WTC11 (cell line): Measurements from ENCODE around the gene NHLRC2.
"Not testable (repeated sequence)": the region's sequence is repeated elsewhere in the genome, so short reads cannot be mapped to it uniquely, and the experiment has no call there.

Experiments
- CREB1 ChIP-seq: sonication (generic); formaldehyde crosslinking; IDR thresholded peaks from 2 replicates; pipeline ENCODE4 v1.8.0; 2023; ENCODE audit warnings: mild to moderate bottlenecking, missing genetic modification reagents
- FOXJ3 ChIP-seq: sonication (generic); formaldehyde crosslinking; IDR thresholded peaks from 2 replicates; pipeline ENCODE4 v1.9.0; 2021; ENCODE audit warnings: missing genetic modification reagents, mild to moderate bottlenecking, borderline replicate concordance
- NR2C2 ChIP-seq: sonication (generic); formaldehyde crosslinking; IDR thresholded peaks from 2 replicates; pipeline ENCODE4 v1.8.0; 2022; ENCODE audit warnings: mild to moderate bottlenecking, missing genetic modification reagents
- ZBTB21 ChIP-seq: sonication (generic); formaldehyde crosslinking; IDR thresholded peaks from 2 replicates; pipeline ENCODE4 v1.8.1; 2023; ENCODE audit warnings: mild to moderate bottlenecking, missing genetic modification reagents, borderline replicate concordance
- ZNF138 ChIP-seq: sonication (generic); formaldehyde crosslinking; conservative IDR thresholded peaks from 2 replicates; pipeline ENCODE4 v1.8.1; 2022; ENCODE audit warnings: mild to moderate bottlenecking, moderate library complexity, missing genetic modification reagents
- TF ChIP-seq, protein P1 (sequence below): sonication (generic); formaldehyde crosslinking; IDR thresholded peaks from 2 replicates; pipeline ENCODE4 v1.8.0; 2023; ENCODE audit warnings: missing genetic modification reagents
- TF ChIP-seq, protein P2 (sequence below): fragments of 200-600 bp; IDR thresholded peaks from 2 replicates; pipeline ENCODE4 v1.8.0; 2022; ENCODE audit warnings: antibody characterized with exemption
- TF ChIP-seq, protein P3 (sequence below): sonication (generic); formaldehyde crosslinking; IDR thresholded peaks from 2 replicates; pipeline ENCODE4 v1.8.1; 2022; ENCODE audit warnings: low read depth, missing genetic modification reagents, borderline replicate concordance
- TF ChIP-seq, protein P4 (sequence below): sonication (generic); formaldehyde crosslinking; IDR thresholded peaks from 2 replicates; pipeline ENCODE4 v1.8.1; 2023; ENCODE audit warnings: mild to moderate bottlenecking, missing genetic modification reagents, moderate library complexity
- TF ChIP-seq, protein P5 (sequence below): sonication (generic); formaldehyde crosslinking; IDR thresholded peaks from 2 replicates; pipeline ENCODE4 v1.8.1; 2022; ENCODE audit warnings: missing genetic modification reagents, borderline replicate concordance

DNA sequence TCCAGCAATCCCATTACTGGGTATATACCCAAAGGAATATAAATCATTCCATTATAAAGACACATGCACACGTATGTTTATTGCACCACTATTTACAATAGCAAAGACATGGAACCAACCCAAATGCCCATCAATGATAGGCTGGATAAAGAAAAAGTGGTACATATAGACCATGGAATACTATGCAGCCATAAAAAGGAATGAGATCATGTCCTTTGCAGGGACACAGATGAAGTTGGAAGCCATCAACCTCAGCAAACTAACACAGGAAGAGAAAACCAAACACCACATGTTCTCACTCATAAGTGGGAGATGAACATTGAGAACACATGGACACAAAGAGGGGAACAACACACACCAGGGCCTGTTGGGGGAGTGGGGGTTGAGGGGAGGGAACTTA is 39.8 kb upstream of the NHLRC2 start:
- TF ChIP-seq, protein P1, sequence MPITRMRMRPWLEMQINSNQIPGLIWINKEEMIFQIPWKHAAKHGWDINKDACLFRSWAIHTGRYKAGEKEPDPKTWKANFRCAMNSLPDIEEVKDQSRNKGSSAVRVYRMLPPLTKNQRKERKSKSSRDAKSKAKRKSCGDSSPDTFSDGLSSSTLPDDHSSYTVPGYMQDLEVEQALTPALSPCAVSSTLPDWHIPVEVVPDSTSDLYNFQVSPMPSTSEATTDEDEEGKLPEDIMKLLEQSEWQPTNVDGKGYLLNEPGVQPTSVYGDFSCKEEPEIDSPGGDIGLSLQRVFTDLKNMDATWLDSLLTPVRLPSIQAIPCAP (CRISPR knock-in tag), result not testable (repeated sequence)
- TF ChIP-seq, protein P2, sequence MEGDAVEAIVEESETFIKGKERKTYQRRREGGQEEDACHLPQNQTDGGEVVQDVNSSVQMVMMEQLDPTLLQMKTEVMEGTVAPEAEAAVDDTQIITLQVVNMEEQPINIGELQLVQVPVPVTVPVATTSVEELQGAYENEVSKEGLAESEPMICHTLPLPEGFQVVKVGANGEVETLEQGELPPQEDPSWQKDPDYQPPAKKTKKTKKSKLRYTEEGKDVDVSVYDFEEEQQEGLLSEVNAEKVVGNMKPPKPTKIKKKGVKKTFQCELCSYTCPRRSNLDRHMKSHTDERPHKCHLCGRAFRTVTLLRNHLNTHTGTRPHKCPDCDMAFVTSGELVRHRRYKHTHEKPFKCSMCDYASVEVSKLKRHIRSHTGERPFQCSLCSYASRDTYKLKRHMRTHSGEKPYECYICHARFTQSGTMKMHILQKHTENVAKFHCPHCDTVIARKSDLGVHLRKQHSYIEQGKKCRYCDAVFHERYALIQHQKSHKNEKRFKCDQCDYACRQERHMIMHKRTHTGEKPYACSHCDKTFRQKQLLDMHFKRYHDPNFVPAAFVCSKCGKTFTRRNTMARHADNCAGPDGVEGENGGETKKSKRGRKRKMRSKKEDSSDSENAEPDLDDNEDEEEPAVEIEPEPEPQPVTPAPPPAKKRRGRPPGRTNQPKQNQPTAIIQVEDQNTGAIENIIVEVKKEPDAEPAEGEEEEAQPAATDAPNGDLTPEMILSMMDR, result not testable (repeated sequence)
- TF ChIP-seq CREB1 (CRISPR knock-in tag); ZNF138 (CRISPR knock-in tag); ZBTB21; FOXJ3 (CRISPR knock-in tag); NR2C2 (CRISPR knock-in tag): not testable (repeated sequence)
- TF ChIP-seq, protein P3, sequence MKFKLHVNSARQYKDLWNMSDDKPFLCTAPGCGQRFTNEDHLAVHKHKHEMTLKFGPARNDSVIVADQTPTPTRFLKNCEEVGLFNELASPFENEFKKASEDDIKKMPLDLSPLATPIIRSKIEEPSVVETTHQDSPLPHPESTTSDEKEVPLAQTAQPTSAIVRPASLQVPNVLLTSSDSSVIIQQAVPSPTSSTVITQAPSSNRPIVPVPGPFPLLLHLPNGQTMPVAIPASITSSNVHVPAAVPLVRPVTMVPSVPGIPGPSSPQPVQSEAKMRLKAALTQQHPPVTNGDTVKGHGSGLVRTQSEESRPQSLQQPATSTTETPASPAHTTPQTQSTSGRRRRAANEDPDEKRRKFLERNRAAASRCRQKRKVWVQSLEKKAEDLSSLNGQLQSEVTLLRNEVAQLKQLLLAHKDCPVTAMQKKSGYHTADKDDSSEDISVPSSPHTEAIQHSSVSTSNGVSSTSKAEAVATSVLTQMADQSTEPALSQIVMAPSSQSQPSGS (CRISPR knock-in tag), result not testable (repeated sequence)
- TF ChIP-seq, protein P4, sequence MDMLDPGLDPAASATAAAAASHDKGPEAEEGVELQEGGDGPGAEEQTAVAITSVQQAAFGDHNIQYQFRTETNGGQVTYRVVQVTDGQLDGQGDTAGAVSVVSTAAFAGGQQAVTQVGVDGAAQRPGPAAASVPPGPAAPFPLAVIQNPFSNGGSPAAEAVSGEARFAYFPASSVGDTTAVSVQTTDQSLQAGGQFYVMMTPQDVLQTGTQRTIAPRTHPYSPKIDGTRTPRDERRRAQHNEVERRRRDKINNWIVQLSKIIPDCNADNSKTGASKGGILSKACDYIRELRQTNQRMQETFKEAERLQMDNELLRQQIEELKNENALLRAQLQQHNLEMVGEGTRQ (CRISPR knock-in tag), result not testable (repeated sequence)
- TF ChIP-seq, protein P5, sequence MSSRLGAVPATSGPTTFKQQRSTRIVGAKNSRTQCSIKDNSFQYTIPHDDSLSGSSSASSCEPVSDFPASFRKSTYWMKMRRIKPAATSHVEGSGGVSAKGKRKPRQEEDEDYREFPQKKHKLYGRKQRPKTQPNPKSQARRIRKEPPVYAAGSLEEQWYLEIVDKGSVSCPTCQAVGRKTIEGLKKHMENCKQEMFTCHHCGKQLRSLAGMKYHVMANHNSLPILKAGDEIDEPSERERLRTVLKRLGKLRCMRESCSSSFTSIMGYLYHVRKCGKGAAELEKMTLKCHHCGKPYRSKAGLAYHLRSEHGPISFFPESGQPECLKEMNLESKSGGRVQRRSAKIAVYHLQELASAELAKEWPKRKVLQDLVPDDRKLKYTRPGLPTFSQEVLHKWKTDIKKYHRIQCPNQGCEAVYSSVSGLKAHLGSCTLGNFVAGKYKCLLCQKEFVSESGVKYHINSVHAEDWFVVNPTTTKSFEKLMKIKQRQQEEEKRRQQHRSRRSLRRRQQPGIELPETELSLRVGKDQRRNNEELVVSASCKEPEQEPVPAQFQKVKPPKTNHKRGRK (CRISPR knock-in tag), result not testable (repeated sequence)
